Ureter (tissue), 1 donor: ENCODE results near the gene WDR73. TPM values are rescaled to one million over a fixed set of nuclear protein-coding genes. Genes with fewer than 3 reads are reported as not detected.

Source experiments
- total RNA-seq: library from RNA; stranded (reverse); gene quantifications from one replicate; pipeline ENCODE4 v1.2.4, GENCODE V29; 2023
- donor health status: DM: yes; HTN: yes; CAD: no.

The WDR73 gene
- total RNA-seq, 1 donor from 2014 or later: 48.2 TPM

Other genes starting within 250 kb of the WDR73 start
- gene ZSCAN2, start 53.3 kb downstream of the WDR73 start, total RNA-seq: 9.0 TPM
- gene NMB, start 3.9 kb upstream of the WDR73 start, total RNA-seq: 9.1 TPM
- gene SEC11A, start 61.9 kb upstream of the WDR73 start, total RNA-seq: 130 TPM
- 29.0 TPM for gene ZNF592, start 94.3 kb upstream of the WDR73 start, total RNA-seq
- 9.7 TPM for gene ALPK3, start 163.1 kb upstream of the WDR73 start, total RNA-seq
- gene SLC28A1, start 230.4 kb upstream of the WDR73 start, total RNA-seq: not detected